Glutamatergic neuron (in vitro differentiated cells): Measurements from ENCODE around the gene CPNE7. TPM values are rescaled to one million over a fixed set of nuclear protein-coding genes. Genes with fewer than 3 reads are reported as not detected.

Source experiments
- DNase-seq: peaks from one replicate; pipeline ENCODE4 v3.0.0; 2022
- H3K27ac Mint-ChIP-seq: one replicate; pipeline ENCODE4 v1.8.0; 2020; ENCODE audit warnings: mild to moderate bottlenecking, mixed read lengths, inconsistent platforms; ENCODE audit not compliant: unreplicated experiment
- H3K27me3 Mint-ChIP-seq: one replicate; pipeline ENCODE4 v1.8.0; 2020; ENCODE audit warnings: mild to moderate bottlenecking, moderate library complexity, mixed read lengths, inconsistent platforms; ENCODE audit not compliant: unreplicated experiment
- H3K36me3 Mint-ChIP-seq: one replicate; pipeline ENCODE4 v1.8.0; 2020; ENCODE audit warnings: mild to moderate bottlenecking, mixed read lengths, inconsistent platforms; ENCODE audit not compliant: unreplicated experiment
- H3K4me1 Mint-ChIP-seq: one replicate; pipeline ENCODE4 v1.8.0; 2020; ENCODE audit warnings: mild to moderate bottlenecking, low read depth, mixed read lengths, inconsistent platforms; ENCODE audit not compliant: unreplicated experiment
- H3K4me3 Mint-ChIP-seq: one replicate; pipeline ENCODE4 v1.8.0; 2020; ENCODE audit warnings: mild to moderate bottlenecking, mixed read lengths, inconsistent platforms; ENCODE audit not compliant: unreplicated experiment
- H3K9me3 Mint-ChIP-seq: one replicate; pipeline ENCODE4 v1.8.0; 2020; ENCODE audit warnings: mild to moderate bottlenecking, moderate library complexity, mixed read lengths, inconsistent platforms; ENCODE audit not compliant: unreplicated experiment
- CTCF ChIP-seq: fragments of 200-600 bp; sonication (generic); IDR thresholded peaks from one replicate; pipeline ENCODE4 v1.5.0; 2021; ENCODE audit not compliant: partially characterized antibody, unreplicated experiment
- total RNA-seq: library from RNA; stranded (reverse); fragmentation: NEBNext Ultra II Directional; extraction: Animal tissue kit (Norgen Biotek cat#: 25700); gene quantifications from one replicate; pipeline ENCODE4 v1.2.1, GENCODE V29; 2021; ENCODE audit not compliant: unreplicated experiment

The CPNE7 gene
- total RNA-seq, 1 donor from 2014 or later = 17.8 TPM

- Mint-ChIP-seq H3K4me1 (peaks cover 6% of the 10 kb centered on the region), H3K36me3 (no peaks in the 10 kb centered on the region), H3K4me3 (no peak overlapping the region), H3K27ac (no peak overlapping the region), H3K27me3 (peaks cover 1% of the 10 kb centered on the region), H3K9me3 (peaks cover 6% of the 10 kb centered on the region)
- no peak for TF ChIP-seq CTCF
- no peak for DNase-seq
Observed at GRCh38 chr16:89549007-89549700, 26.4 kb upstream of the CPNE7 start.

- Mint-ChIP-seq H3K27ac (no peak overlapping the region), H3K36me3 (no peaks in the 10 kb centered on the region), H3K9me3 (peaks cover 6% of the 10 kb centered on the region), H3K4me3 (no peak overlapping the region), H3K4me1 (peaks cover 6% of the 10 kb centered on the region), H3K27me3 (peaks cover 1% of the 10 kb centered on the region)
- no peak for TF ChIP-seq CTCF
- no peak for DNase-seq
Observed at GRCh38 chr16:89550421-89551007, 25.0 kb upstream of the CPNE7 start.

GRCh38 chr16:89552329-89552728 is 23.2 kb upstream of the CPNE7 start:
- DNase-seq = no peak
- peaks cover 6% of the 10 kb centered on the region for H3K4me1 Mint-ChIP-seq
- no peak overlapping the region for H3K4me3 Mint-ChIP-seq
- H3K36me3 Mint-ChIP-seq = no peaks in the 10 kb centered on the region
- no peak overlapping the region for H3K27ac Mint-ChIP-seq
- no peak for TF ChIP-seq CTCF
- H3K9me3 Mint-ChIP-seq = peaks cover 8% of the 10 kb centered on the region
- H3K27me3 Mint-ChIP-seq = peaks cover 1% of the 10 kb centered on the region

- no peaks in the 10 kb centered on the region for H3K36me3 Mint-ChIP-seq
- peaks cover 6% of the 10 kb centered on the region for H3K4me1 Mint-ChIP-seq
- H3K27ac Mint-ChIP-seq = peak overlapping the region; percentile 48
- TF ChIP-seq CTCF = no peak
- peaks cover 1% of the 10 kb centered on the region for H3K27me3 Mint-ChIP-seq
- peaks cover 8% of the 10 kb centered on the region for H3K9me3 Mint-ChIP-seq
- H3K4me3 Mint-ChIP-seq = no peak overlapping the region
- DNase-seq = no peak
Observed at GRCh38 chr16:89552913-89553312, 22.6 kb upstream of the CPNE7 start.

GRCh38 chr16:89553733-89554132 is 21.8 kb upstream of the CPNE7 start:
- peaks cover 6% of the 10 kb centered on the region for H3K4me1 Mint-ChIP-seq
- no peak overlapping the region for H3K27ac Mint-ChIP-seq
- H3K9me3 Mint-ChIP-seq = peaks cover 8% of the 10 kb centered on the region
- no peak for TF ChIP-seq CTCF
- H3K4me3 Mint-ChIP-seq = no peak overlapping the region
- no peak for DNase-seq
- H3K27me3 Mint-ChIP-seq = no peaks in the 10 kb centered on the region
- no peaks in the 10 kb centered on the region for H3K36me3 Mint-ChIP-seq
